HepG2 (cell line): ENCODE results near the gene PRR36. TPM values are rescaled to one million over a fixed set of nuclear protein-coding genes. Genes with fewer than 3 reads are reported as not detected.

ENCODE experiments used
- ATF3 ChIP-seq: sonication (generic); formaldehyde crosslinking; IDR thresholded peaks from 2 replicates; pipeline ENCODE4 v1.4.0; 2020; ENCODE audit warnings: missing genetic modification reagents
- HDAC6 ChIP-seq: fragments of 200-600 bp; sonication (generic); IDR thresholded peaks from 2 replicates; pipeline ENCODE4 v1.7.0; 2017; ENCODE audit warnings: mild to moderate bottlenecking, antibody characterized with exemption, low read length, low read depth
- MZF1 ChIP-seq: sonication (generic); formaldehyde crosslinking; IDR thresholded peaks from 2 replicates; pipeline ENCODE4 v1.8.1; 2023; ENCODE audit warnings: mild to moderate bottlenecking, missing genetic modification reagents, borderline replicate concordance
- NFE2L2 ChIP-seq: fragments of 150-350 bp; IDR thresholded peaks from 2 replicates; pipeline ENCODE4 v1.6.1; 2014; ENCODE audit warnings: low read length
- NR1H2 ChIP-seq: sonication (generic); formaldehyde crosslinking; IDR thresholded peaks from 2 replicates; pipeline ENCODE4 v1.8.1; 2022; ENCODE audit warnings: low read depth, missing genetic modification reagents, borderline replicate concordance
- RCOR2 ChIP-seq: IDR thresholded peaks from 2 replicates; pipeline ENCODE4 v1.6.1; 2016; ENCODE audit warnings: missing biosample characterization, missing genetic modification reagents
- SETDB1 ChIP-seq: sonication (generic); formaldehyde crosslinking; IDR thresholded peaks from 2 replicates; pipeline ENCODE4 v1.5.1; 2020; ENCODE audit warnings: missing genetic modification reagents, mild to moderate bottlenecking, borderline replicate concordance
- ZBTB40 ChIP-seq, 2 experiments: fragments of 450-650 bp in 1 of 2; sonication (generic) in 1 of 2; formaldehyde crosslinking in 1 of 2; IDR thresholded peaks; 2 replicates each; pipeline versions ENCODE4 v1.6.1 to v1.8.0; 2016 to 2022; ENCODE audit warnings: antibody characterized with exemption in 1 of 2, mild to moderate bottlenecking in 1 of 2, missing genetic modification reagents in 1 of 2
- ZHX2 ChIP-seq, 2 experiments: sonication (generic) in 1 of 2; formaldehyde crosslinking in 1 of 2; IDR thresholded peaks; 2 replicates each; pipeline versions ENCODE4 v1.6.1 to v1.9.0; 2014 to 2022; ENCODE audit warnings: antibody characterized with exemption in 1 of 2, borderline replicate concordance in 1 of 2, inconsistent platforms in 1 of 2, low read depth in 1 of 2, missing genetic modification reagents in 1 of 2
- ZNF333 ChIP-seq: sonication (generic); formaldehyde crosslinking; IDR thresholded peaks from 2 replicates; pipeline ENCODE4 v1.4.0; 2020; ENCODE audit warnings: mild to moderate bottlenecking, missing genetic modification reagents, borderline replicate concordance
- ZNF616 ChIP-seq: sonication (generic); formaldehyde crosslinking; IDR thresholded peaks from 2 replicates; pipeline ENCODE4 v1.5.0; 2020; ENCODE audit warnings: low read depth, mild to moderate bottlenecking, missing genetic modification reagents
- ZNF629 ChIP-seq: sonication (generic); formaldehyde crosslinking; conservative IDR thresholded peaks from 2 replicates; pipeline ENCODE4 v1.5.0; 2020; ENCODE audit warnings: missing genetic modification reagents
- polyA plus RNA-seq, 8 experiments: library from polyadenylated mRNA; depleted of rRNA in 3 of 8; stranded (reverse) in 7 of 8; unstranded in 1 of 8; fragments of >200 nt; fragmentation: Illumina TruSeq in 4 of 8; extraction: Trizol in 4 of 8; gene quantifications; 2 replicates each; pipeline versions ENCODE4 v1.2.1 to v1.2.3, GENCODE V29; 2011 to 2016; ENCODE audit warnings: low read depth in 4 of 8, missing spikeins in 1 of 8, mixed read lengths in 1 of 8; ENCODE audit not compliant: insufficient read depth in 1 of 8
- total RNA-seq, 5 experiments: library from RNA; depleted of rRNA; stranded (reverse); fragments of >200 nt; fragmentation: Illumina TruSeq; extraction: Trizol; gene quantifications; 2 replicates each; pipeline ENCODE4 v1.2.3, GENCODE V29; 2016; ENCODE audit warnings: low read depth in 1 of 5

Gene PRR36
- total and polyA plus RNA-seq, 2 of the 13 experiments (the other 11 are each of a cell fraction or from before 2014, with no cell fraction given): 0.07 to 0.17 TPM

GRCh38 chr19:7903244-7904073 is 29.3 kb upstream of the PRR36 start, which contains the start of gene MAP2K7 (continued):
- no peak for TF ChIP-seq ZHX2 (IDR thresholded peaks at IDR 0.05; ENCODE audit: low read depth)
- no peak for TF ChIP-seq ZHX2 (CRISPR knock-in tag; IDR thresholded peaks at IDR 0.05; ENCODE audit: borderline replicate concordance)
- TF ChIP-seq ZNF333 (CRISPR knock-in tag): no peak
- TF ChIP-seq NR1H2 (CRISPR knock-in tag): no peak; the same call in 1 of the 2 replicates
- TF ChIP-seq NFE2L2: no peak
- TF ChIP-seq MZF1 (CRISPR knock-in tag): no peak
- no peak for TF ChIP-seq HDAC6
- TF ChIP-seq ZNF616 (CRISPR knock-in tag): no peak
- no peak for TF ChIP-seq ZBTB40 (IDR thresholded peaks at IDR 0.05)
- peak; percentile 79 for TF ChIP-seq ZBTB40 (CRISPR knock-in tag; IDR thresholded peaks at IDR 0.05)
- no peak for TF ChIP-seq RCOR2
- peak; percentile 46; the same call in 1 of the 2 replicates for TF ChIP-seq ATF3 (CRISPR knock-in tag)
- TF ChIP-seq ZNF629 (CRISPR knock-in tag): no peak
- no peak for TF ChIP-seq SETDB1 (CRISPR knock-in tag)
